ENCODE measurements around the gene MDFIC2.
"Not testable (repeated sequence)": the region's sequence is repeated elsewhere in the genome, so short reads cannot be mapped to it uniquely, and the experiment has no call there.

Gene MDFIC2

DNA sequence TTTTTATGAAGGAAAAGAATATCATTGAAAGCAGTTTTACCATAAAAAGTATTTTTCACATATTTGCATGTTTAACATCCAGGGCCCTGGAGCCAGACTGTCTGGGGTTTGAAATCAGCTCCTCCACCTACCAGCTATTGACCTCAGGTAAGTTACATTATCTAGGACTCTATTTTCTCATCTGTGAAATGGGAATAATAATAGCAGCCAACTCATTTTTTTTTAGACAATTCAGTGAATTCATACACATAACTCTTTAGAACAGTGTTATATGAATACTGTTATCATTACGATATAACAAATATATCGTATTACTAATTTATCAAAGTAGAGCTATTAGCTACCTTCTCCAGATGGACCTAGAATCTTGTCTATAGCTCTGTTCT lies 21.3 kb downstream of the MDFIC2 start:
- TF ChIP-seq EZH2 (IDR thresholded peaks at IDR 0.05; ENCODE audit: borderline replicate concordance, low read depth, low read length, severe bottlenecking) (no peak), CTCF (IDR thresholded peaks at IDR 0.05; ENCODE audit: borderline replicate concordance, extremely low read depth, low read length, poor library complexity, severe bottlenecking) (no peak)
- H3K79me2 ChIP-seq (ENCODE audit: insufficient read depth, low read length), result no peaks in the 10 kb centered on the region
- no peaks in the 10 kb centered on the region for H3K4me1 ChIP-seq (ENCODE audit: insufficient read depth, low read length)
- ATAC-seq (ENCODE audit: insufficient read depth, low read depth) (no peak), DNase-seq (no peak)
- H3K9me3 ChIP-seq (ENCODE audit: insufficient read depth, low read length, severe bottlenecking), result no peaks in the 10 kb centered on the region
- no peaks in the 10 kb centered on the region for H4K20me1 ChIP-seq (ENCODE audit: insufficient read depth, low read length)
- H3K27me3 ChIP-seq (ENCODE audit: insufficient read depth, low read length, poor library complexity), result no peaks in the 10 kb centered on the region
- no peaks in the 10 kb centered on the region for H3K36me3 ChIP-seq (ENCODE audit: insufficient read depth, low read length)
- no peak overlapping the region for H3K9ac ChIP-seq (ENCODE audit: low read depth, low read length)
- H3K27ac ChIP-seq (ENCODE audit: low read length), result no peak overlapping the region
- no peak overlapping the region for H2AFZ ChIP-seq (ENCODE audit: low read depth, low read length)
- H3K4me2 ChIP-seq (ENCODE audit: insufficient read depth, low read length), result no peak overlapping the region
- no peak overlapping the region for H3K4me3 ChIP-seq (ENCODE audit: low read depth in 1 of 2, low read length in 2 of 2)

DNA sequence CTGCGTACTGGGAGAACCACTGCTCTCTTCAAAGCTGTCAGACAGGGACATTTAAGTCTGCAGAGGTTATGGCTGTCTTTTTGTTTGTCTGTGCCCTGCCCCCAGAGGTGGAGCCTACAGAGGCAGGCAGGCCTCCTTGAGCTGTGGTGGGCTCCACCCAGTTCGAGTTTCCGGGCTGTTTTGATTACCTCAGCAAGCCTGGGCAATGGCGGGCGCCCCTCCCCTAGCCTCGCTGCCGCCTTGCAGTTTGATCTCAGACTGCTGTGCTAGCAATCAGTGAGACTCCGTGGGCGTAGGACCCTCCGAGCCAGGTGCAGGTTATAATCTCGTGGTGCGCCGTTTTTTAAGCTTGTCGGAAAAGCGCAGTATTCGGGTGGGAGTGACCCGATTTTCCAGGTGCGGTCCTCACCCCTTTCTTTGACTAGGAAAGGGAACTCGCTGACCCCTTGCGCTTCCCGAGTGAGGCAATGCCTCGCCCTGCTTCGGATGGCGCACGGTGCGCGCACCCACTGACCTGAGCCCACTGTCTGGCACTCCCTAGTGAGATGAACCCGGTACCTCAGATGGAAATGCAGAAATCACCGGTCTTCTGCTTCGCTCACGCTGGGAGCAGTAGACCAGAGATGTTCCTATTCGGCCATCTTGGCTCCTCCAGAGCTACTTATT lies 21.9 kb downstream of the MDFIC2 start:
- not testable (repeated sequence) for H3K4me3 ChIP-seq (ENCODE audit: low read depth in 1 of 2, low read length in 2 of 2); ATAC-seq (ENCODE audit: insufficient read depth, low read depth); H3K36me3 ChIP-seq (ENCODE audit: insufficient read depth, low read length); H2AFZ ChIP-seq (ENCODE audit: low read depth, low read length); H4K20me1 ChIP-seq (ENCODE audit: insufficient read depth, low read length); H3K27me3 ChIP-seq (ENCODE audit: insufficient read depth, low read length, poor library complexity); H3K4me2 ChIP-seq (ENCODE audit: insufficient read depth, low read length); H3K79me2 ChIP-seq (ENCODE audit: insufficient read depth, low read length); H3K9ac ChIP-seq (ENCODE audit: low read depth, low read length); H3K27ac ChIP-seq (ENCODE audit: low read length); H3K9me3 ChIP-seq (ENCODE audit: insufficient read depth, low read length, severe bottlenecking); H3K4me1 ChIP-seq (ENCODE audit: insufficient read depth, low read length); DNase-seq

DNA sequence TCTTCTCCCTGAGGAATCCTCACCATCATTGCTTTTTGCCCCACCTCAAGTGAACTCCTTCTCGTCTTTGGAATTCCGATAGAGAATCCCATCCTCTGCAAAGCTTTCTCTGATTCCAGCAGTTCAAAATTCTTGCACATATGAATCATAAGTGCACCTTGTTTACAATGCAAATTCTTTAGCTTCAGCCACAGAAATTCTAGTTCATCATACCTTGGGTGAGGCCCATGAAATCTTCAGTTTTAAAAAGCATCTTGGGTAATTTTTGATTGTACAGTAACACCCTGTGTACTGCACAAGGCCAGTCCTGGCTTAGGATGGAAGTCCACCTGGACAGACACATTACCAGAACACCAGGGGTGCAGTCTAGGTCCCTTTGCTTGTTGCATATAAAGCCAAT lies 30.8 kb downstream of the MDFIC2 start:
- no peak overlapping the region for H3K9ac ChIP-seq (ENCODE audit: low read depth, low read length)
- no peaks in the 10 kb centered on the region for H3K79me2 ChIP-seq (ENCODE audit: insufficient read depth, low read length)
- H3K27me3 ChIP-seq (ENCODE audit: insufficient read depth, low read length, poor library complexity), result no peaks in the 10 kb centered on the region
- H3K36me3 ChIP-seq (ENCODE audit: insufficient read depth, low read length), result no peaks in the 10 kb centered on the region
- no peaks in the 10 kb centered on the region for H4K20me1 ChIP-seq (ENCODE audit: insufficient read depth, low read length)
- no peaks in the 10 kb centered on the region for H3K4me1 ChIP-seq (ENCODE audit: insufficient read depth, low read length)
- H3K9me3 ChIP-seq (ENCODE audit: insufficient read depth, low read length, severe bottlenecking), result no peaks in the 10 kb centered on the region
- no peak overlapping the region for H2AFZ ChIP-seq (ENCODE audit: low read depth, low read length)
- H3K27ac ChIP-seq (ENCODE audit: low read length), result no peak overlapping the region
- no peak overlapping the region for H3K4me3 ChIP-seq (ENCODE audit: low read depth in 1 of 2, low read length in 2 of 2)
- no peak for TF ChIP-seq EZH2 (IDR thresholded peaks at IDR 0.05; ENCODE audit: borderline replicate concordance, low read depth, low read length, severe bottlenecking)
- TF ChIP-seq CTCF (IDR thresholded peaks at IDR 0.05; ENCODE audit: borderline replicate concordance, extremely low read depth, low read length, poor library complexity, severe bottlenecking), result no peak
- H3K4me2 ChIP-seq (ENCODE audit: insufficient read depth, low read length), result no peak overlapping the region
- ATAC-seq (ENCODE audit: insufficient read depth, low read depth), result no peak
- no peak for DNase-seq

- DNase-seq (no peak), ATAC-seq (ENCODE audit: insufficient read depth, low read depth) (no peak)
- no peak overlapping the region for H3K27ac ChIP-seq (ENCODE audit: low read length)
- H3K4me2 ChIP-seq (ENCODE audit: insufficient read depth, low read length), result no peak overlapping the region
- H3K79me2 ChIP-seq (ENCODE audit: insufficient read depth, low read length), result no peaks in the 10 kb centered on the region
- TF ChIP-seq EZH2 (IDR thresholded peaks at IDR 0.05; ENCODE audit: borderline replicate concordance, low read depth, low read length, severe bottlenecking), result no peak
- no peak for TF ChIP-seq CTCF (IDR thresholded peaks at IDR 0.05; ENCODE audit: borderline replicate concordance, extremely low read depth, low read length, poor library complexity, severe bottlenecking)
- no peaks in the 10 kb centered on the region for H4K20me1 ChIP-seq (ENCODE audit: insufficient read depth, low read length)
- H3K4me1 ChIP-seq (ENCODE audit: insufficient read depth, low read length), result no peaks in the 10 kb centered on the region
- H2AFZ ChIP-seq (ENCODE audit: low read depth, low read length), result no peak overlapping the region
- H3K9me3 ChIP-seq (ENCODE audit: insufficient read depth, low read length, severe bottlenecking), result no peaks in the 10 kb centered on the region
- H3K4me3 ChIP-seq (ENCODE audit: low read depth in 1 of 2, low read length in 2 of 2), result no peak overlapping the region
- H3K27me3 ChIP-seq (ENCODE audit: insufficient read depth, low read length, poor library complexity), result no peaks in the 10 kb centered on the region
- no peaks in the 10 kb centered on the region for H3K36me3 ChIP-seq (ENCODE audit: insufficient read depth, low read length)
- H3K9ac ChIP-seq (ENCODE audit: low read depth, low read length), result no peak overlapping the region
Measured at GRCh38 chr3:70277304-70277703, 35.1 kb downstream of the MDFIC2 start.

Data from DND-41 (cell line).